SHP77 (cell line): Measurements from ENCODE around the gene ALS2.
A peak's percentile ranks its signal among the peaks of the same experiment; 100 is the strongest.
"Not testable (repeated sequence)": the region's sequence is repeated elsewhere in the genome, so short reads cannot be mapped to it uniquely, and the experiment has no call there.

ENCODE experiments used
- DNase-seq, 2 experiments: peaks; one replicate each; lab custom pipeline; 2025; lab: John Stamatoyannopoulos, UW

The ALS2 gene

DNA sequence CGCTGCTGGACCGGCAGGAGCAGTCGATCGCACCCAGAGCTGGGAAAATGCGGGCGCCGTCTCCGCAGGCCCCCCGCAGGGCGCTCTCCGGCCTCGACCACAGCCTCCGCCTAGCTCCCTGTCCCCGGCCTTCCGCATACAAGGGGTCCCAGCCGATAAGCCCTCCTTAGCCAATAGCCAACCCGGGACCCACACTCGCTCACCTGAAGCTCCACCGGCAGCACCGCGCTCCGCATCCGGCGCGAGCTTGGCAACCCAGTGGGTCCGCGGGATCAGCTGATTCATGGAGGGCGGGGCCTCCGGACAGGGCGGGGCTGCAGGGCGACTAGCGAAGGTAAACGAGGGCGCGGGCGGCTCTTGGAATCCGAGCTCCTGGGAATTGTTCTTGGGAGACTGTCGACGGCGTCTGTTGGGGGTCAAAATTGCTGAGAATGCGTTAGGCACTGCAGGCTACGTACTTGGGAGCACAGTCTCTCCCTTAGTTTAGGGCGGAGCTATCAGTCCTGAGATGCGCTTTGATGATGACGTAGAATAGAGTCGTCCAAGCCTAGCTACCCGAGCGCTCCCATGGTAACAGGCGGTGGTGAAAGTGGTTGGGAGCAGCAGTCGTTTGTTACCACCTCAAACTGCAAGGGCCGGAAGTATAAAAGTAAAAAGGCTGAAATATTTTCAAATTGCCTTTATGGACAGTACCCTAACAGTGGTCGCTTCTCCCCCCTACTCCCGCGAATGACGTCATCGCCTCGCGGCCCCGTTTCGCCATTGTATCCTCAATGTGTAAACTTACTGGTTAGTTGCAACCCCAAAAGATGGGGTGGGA is at the start of gene ALS2:
Gene ALS2 (minus strand): TSS at position 260 of the 820 bp plus-strand sequence. CDS start 12,048 bp downstream, outside the sequence.
- peak; percentile 98 for DNase-seq

DNA sequence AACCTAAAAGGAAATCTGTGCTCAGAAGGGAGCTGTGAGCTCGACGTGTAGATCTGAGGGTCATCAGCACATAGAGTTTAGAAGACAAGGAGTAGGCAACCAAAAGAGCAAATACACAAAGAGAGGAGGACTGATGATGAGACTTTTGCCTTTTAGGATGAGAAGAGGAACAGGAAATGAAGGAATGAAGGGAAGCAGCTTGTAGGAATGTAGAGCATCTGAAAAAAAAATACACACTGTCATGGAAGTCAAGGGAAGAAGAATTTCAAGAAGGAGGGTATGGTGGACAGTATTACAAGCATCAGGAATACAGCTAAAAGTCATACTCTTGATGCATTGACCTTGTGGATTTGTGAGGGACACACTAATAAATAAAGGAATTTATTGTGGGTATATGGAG is 47.5 kb upstream of the ALS2 start:
- DNase-seq: no peak

DNA sequence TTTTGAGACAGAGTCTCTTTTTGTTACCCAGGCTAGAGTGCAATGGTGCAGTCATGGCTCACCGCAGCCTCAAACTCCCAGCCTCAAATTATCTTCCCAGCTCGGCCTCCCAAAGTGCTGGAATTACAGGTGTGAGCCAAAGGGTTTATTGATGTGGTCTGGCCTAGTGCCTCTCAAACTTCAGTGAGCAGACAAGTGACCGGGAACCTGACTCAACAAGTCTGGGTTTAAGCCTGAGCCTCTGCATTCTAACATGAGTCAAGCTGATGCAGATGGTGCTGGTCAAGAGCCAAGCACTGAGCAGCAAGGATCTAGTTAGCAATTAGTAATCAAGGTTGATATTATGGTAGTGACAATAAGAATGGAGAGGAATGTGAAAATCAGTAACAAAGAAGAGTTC is 46.9 kb upstream of the ALS2 start:
- no peak for DNase-seq

DNA sequence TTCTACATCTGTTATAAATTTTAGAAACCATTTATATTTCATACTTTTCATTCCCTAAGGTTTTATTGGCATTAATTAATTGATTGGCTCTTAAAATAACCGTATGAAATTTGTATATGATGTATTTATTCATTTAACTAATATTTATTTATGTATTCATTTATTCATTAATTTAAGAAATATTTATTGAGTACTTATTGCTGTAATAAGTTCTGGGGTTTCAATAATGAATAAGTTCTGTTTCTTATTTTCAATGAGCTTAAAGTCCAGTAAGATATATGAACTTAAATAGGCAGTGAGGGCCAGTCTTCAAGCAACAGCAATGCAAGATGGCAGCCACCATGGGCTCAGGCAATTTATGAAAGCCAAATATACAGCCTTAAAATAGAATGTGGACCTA is 43.5 kb upstream of the ALS2 start:
- no peak for DNase-seq

DNA sequence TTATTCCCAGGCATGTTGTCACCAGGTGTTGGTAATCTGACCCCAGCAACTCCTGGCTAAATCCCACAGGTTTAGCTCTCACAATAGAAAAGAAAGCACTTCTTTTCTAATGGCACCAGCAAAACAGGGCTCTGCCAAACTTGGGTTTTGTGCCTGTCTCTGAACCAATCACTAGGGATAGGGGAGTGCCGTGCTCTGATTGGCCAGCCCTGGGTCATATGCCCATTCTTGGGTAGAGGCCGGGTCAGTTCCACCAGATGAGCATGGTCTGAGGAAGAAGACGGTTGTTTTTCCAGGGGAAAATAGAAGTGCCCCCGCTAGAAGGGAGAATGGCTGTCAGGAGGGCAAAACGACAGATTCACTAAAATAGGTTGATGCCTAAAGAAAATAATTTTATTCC is 40.3 kb upstream of the ALS2 start:
- no peak for DNase-seq

DNA sequence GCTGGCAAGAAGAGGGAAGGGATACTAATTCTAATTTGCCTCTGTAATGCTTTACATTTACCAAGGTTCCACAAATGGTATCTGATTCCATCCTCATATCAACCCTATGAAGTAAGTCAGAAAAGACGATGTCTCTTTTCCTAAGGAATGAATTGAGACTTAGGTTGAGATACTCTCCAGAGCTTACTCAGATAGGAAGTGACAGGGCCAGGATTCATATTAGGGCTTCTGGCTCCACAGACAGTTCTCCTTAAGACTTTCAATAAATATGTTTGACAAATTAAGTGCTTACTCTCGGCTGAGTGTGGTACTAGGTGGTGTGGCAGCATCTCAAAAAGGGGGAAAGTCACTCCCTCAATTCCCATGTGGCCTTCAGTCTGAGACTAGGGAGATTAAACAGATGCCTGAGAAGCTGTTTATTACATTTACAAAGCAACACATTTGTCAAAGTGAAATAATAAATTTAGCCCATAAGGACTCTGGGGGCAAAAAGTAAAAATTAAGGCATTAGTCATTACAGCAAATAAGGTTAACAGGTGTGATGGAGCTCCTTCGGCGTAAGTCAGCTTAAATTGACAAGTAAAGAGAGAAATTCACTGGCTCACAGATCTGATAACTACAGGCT is 39.8 kb upstream of the ALS2 start:
- no peak for DNase-seq

DNA sequence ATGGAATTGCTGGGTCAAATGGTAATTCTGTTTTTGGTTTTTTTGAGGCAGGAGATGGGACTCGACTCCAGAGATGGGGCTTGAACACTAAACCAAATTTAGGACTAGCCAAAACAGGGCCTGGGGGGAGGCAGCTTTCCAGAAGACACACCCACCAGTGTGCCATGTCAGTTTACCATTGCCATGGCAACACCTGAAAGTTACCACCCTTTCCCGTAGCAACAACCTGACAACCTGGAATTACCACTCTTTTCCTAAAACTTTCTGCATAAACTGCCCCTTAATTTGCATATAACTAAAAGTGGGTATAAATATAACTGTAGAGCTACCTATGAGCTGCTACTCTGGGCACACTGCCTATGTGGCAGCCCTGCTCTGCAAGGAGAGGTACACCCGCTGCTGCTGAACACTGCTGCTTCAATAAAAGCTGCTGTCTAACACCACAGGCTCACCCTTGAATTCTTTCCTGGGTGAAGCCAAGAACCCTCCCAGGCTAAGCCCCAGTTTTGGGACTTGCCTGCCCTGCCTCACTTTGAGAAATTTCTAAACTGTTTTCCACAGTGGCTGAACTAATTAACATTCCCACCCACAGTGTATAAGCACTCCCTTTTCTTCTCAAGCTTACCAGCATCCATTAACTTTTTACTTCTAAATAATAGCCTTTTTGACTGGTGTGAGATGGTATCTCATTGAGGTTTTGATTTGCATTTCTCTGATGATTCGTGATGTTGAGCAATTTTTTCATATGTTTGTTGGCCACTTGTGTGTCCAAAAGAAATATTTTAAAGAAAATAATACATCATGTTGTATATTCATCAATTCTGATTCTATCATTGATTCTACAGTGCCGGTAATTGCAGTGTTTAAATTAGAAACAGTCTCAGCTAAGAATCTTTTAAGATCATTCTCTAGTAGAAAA is 36.2 kb upstream of the ALS2 start:
- no peak for DNase-seq

DNA sequence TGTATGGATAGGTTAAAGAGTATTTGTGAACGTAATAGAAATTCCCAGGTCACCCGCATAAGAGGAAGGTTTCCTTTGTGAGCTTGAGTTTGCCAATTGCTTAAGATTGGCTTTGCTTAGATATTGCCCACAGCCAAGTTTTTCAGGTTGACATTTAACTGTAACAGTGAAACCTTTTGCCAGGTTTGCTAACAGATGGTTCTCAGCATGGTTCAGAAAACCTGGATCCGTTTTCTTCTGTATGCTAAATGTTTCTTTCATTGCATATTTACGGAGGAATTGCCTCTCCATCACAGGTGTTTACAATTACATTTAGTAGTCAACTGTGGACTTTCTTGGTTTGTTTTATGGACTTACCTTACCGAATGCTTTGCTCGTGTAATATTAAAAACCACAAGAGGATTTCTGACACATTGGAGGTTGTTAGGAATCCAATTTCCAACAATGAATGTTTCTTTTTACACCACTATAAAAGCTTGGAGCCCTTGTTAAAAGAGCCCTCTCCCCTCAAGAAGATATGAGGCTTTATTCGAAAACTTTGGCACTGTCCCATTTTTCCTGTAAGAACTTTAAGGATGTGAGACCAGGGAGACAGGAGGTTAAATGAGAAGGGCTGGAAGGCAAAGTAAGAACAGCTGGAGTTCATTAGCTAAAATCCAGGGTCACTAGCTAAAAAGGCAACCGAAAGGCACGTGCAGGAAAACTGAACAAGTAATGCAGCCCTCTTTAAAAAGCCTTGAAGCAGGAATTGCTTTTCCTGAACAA is 33.4 kb upstream of the ALS2 start:
- DNase-seq: no peak

DNA sequence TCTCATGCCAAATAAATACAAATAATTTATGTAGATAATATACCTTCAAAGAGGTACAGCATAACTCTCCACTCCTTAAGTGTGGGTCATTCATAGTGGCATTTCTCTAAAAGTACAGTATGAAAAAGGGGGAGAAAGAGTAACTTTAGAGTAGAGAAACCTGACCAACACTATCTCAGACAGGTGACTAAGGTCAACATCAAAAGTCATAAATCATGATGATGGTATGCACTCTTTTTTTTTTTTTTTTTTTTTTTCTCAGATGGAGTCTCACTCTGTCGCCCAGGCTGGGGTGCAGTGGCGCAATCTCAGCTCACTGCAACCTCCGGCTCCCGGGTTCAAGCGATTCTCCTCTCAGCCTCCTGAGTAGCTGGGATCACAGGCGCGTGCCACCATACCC is 29.9 kb upstream of the ALS2 start:
- not testable (repeated sequence) for DNase-seq

DNA sequence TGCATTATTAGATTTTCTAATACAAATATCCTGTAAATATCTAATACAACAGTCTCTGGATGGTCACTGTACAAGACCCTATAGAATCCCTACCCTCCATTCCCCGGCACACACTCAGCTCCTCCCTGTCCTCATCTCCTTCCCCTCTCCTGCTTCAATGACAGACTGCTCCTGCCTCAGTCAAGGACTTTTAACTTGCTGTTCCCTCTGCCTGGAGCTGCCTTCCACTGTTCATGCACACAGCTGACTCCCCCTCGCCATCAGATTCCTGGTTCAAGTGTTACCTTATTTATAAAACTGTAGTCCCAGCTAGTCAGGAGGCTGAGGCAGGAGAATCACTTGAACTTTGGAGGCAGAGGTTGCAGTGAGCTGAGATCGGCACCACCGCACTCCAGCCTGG is 28.9 kb upstream of the ALS2 start:
- no peak for DNase-seq

DNA sequence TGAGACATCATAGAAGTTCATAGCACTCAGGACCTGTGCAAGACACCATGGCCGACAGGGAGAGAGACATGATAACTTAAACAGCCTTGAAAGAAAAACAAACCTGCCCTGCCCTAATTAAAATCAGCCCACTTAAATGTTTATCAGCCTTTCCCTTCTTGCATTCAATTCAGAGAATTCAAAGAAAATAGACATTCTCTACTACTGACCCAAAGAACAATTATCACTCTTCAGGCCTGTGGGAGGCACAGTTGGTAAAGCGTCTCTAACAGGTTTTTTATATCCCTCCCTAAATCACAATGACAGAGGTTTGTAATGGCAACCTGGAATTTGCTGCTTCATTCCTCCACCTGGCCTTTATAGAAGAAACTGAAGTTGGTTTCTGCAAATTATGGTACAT is 27.3 kb upstream of the ALS2 start:
- no peak for DNase-seq

DNA sequence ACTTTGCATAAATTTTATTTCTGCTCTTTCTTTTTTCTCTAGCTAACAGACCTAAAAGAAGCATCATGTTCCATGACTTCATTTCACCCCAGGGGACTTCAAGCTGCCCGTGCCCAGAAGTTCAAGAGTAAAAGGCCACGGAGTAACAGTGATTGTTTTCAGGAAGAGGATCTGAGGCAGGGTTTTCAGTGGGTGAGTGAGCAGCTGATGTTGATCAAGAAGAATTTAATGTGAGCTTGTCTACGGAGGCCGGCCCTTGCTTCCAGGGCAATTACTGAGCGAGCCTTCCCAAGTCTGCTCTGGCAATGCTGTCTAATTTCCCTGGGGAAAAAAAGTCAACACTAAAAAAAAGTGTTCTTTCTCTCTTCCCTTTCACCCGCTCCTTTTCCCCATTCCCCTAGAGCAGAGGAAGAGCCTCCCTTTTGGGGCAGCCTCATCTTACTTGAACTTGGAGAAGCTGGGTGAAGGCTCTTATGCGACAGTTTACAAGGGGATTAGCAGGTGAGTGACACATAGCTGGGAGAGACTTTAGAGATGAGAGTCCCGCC is 26.8 kb upstream of the ALS2 start:
- DNase-seq: no peak

DNA sequence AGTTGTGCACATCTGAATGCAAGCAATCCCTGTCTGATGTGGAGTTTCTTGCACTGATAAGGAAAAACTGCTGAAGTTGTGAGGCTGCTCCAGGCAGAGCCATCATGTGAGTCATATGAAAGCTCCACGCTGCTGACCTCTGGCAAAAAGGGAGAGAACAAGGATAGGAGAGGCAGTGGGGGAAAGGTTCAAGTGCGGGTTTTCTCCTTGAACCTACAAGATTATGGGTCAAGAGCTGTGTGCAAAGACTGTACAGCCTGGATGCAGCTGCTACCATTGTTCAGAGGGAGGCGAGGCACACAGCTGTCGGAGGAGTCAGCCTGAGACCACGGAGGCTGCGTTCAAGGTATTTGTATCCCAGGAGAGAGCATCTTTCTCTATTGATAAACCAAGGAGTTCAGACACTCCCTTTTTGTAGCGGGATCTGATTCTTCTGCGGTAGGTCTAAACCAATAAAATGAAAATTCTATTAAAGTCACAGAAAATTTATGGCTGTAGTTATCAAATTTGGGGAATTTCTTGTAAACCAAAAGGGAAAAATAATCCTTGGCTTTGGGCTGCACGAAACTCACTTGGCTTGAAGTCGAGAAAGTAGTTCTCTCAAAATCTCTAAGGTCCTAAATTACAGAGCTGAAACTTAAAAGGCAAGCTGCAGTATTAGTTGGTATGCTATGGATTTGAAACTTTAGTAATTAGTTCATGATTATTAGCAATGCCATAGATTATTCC is 25.9 kb upstream of the ALS2 start, which contains the start of gene CDK15:
Gene CDK15 (plus strand): TSS at position 96 of the 729 bp plus-strand sequence. CDS start 128 bp downstream, at position 224.
- no peak for DNase-seq

DNA sequence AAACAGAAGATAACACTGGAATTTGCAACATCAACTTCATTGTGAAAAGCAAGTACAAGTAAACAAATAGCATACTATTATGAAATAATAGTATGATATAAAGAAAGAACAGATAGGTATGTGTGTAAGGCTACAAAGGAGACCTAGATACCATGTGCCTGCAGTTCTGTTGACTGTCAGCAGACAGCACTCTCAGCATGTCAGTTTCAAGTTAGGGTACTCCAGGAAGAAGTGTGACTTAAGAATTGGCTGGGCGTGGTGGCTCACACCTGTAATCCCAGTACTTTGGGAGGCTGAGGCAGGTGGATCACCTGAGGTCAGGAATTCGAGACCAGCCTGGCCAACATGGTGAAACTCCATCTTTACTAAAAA is 18.2 kb upstream of the ALS2 start:
- DNase-seq: not testable (repeated sequence)

DNA sequence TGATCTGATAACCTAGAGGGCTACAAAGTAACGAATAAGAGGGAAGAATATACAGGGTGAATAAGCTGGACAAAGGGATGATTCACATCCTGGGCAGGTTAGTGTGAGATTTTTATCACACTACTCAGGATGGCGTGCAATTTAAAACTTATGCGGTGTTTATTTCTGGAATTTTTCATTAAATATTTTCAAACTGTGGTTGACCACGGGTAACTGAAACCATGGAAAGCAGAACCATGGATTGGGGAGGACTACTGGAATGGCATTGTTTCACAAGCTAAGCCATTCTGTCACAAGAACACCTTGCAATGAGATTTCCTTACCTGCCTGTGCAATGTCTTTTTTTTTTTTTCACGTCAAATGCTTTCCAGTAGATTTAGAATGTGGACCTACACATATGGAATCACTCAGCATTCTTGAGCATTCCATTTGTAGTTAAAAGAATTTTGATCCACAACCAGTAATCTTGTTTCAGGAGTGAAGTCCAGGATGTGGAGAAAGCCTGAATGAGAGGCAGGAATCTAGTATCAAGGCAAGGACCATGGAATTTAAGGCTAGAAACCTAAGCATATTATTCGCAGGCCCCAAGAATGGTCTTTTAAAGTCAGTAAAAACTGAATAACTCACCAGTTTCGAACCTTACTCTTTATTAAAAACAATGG is 17.6 kb upstream of the ALS2 start:
- no peak for DNase-seq

DNA sequence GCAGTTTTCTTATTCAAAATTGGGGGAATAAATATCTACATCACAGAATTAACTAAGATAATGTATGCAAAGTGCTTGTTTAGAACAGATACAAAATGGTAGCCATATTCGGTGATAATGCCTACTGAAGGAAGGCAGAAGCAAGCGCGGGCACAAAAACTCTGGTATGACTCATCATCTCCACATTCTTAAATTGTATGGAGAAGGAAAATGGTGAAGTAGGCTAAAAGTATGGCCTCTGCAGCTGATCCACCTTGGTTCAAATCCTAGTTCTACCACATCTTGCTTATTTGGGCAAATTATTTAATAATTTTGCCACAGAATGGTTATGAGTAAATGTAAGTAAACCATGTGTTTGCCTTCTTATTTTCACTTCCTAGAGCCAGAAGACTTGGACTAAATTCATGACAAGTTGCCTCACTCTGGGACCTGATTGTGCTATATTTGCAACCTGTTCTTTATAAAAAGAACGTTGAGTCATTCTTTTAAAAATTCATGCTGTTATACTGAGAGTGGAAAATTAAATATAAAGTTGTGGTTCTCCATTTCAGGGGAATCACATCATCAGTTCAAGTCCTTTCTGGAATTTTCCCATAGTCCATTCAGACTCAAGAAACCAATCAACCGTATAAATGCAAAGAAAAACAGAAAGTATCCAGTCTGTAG is 16.6 kb upstream of the ALS2 start:
- DNase-seq: no peak

DNA sequence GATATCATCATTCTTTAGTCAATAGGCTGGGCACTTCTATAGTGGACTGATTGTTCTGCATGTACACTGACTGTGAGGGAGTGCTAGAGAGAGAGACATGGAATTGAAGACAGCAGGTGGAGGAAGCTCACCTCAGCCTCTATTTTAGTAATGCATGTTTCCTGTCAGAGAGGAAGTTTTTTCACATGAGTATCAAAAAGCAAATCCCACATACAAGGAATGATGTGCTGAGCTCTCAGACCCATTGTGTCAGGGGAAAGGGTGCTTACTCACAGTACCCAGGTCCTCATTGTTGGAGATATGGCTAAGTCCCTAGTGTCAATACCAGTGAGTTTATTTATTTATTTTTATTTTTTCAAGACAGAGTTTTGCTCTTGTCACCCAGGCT is 15.7 kb upstream of the ALS2 start:
- DNase-seq: no peak

DNA sequence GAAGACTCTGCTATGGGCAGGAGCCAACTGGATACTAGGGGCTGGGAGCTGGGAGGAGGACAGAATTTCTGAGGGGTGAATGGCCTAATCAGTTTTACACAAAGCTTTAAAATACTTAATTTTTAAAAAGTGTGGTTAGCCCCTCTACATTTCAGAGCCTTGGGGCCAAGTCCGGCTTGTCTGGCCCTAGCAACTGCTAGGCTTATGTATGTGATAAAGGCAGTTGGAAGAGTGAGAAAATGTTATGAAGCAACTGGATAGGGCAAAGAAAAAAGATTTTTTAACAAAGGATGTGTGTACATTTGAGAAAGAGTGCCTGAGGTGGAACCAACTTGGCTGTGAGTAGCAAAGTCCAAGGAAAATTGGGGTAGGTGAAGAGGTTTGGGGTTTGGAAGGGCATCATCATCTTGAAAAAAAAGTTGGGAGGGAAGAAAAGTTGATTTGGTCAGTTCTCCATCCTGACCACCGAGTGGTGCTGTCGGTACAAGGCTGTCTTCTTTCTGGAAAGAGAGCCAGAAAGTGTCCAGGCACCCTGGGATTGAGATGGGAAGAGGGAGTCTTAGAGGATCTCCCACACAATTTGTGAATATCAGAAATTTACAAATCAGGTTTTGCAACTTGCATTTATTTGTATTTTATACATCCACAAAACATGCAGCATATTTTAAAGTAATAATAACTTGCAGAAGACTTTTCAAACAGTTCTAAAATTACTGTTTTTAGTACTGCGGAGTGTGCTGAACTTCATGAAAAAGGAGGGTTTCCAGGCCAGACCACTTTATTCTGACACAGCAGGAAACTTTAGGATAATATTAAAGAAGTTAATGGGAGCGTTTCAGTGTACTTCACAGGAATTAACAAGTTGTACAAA is 15.1 kb upstream of the ALS2 start:
- peak in 1 of 2 experiments; percentile 27 for DNase-seq

DNA sequence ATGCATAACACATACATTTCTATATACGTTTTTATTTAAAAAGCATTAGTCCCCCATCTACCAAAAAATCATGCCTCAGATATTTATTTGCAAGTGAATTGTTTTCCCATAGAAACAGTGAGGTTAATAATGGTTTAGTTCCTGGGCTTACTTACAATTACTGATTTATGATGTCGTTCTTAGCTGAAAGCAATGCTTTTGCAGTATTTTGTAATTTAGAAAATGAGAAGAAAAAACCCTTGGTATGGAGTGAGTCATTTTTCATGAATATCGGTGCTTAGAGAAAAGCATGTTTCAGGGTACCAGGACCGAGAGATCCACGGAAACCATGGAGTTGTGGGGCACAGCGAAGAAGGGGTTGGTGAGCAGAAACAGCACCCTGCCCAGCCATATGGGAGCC is 13.6 kb upstream of the ALS2 start:
- no peak for DNase-seq
